Activated CD4-positive, CD25-positive, alpha-beta regulatory T cell treated with anti-CD3 and anti-CD28 coated beads, Interleukin-2, amount 50 U/mL, for 16 hours (primary cell): ENCODE results near the gene CD99L2.
"Not testable (repeated sequence)": the region's sequence is repeated elsewhere in the genome, so short reads cannot be mapped to it uniquely, and the experiment has no call there.

Experiments
- DNase-seq: peaks from one replicate; pipeline ENCODE4 v3.0.0-alpha.2; 2020; ENCODE audit warnings: low read depth, low spot score

The CD99L2 gene

DNA sequence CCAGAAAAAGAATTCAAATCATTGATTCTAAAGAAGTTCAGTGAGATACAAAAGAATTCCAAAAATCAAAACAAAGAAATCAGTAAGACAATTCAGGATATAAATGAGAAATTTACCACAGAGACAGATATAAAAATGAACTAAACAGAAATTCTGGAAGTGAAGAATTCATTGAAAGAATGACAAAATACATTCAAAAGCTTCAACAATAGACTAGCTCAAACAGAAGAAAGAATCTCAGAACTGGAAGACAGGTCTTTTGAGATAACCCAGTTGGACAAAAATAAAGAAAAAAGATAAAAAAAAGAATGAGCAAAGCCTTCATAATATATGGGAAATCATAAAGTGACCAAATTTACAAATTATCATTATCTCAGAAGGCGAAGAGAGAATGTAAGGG is 41.7 kb downstream of the CD99L2 start:
- no peak for DNase-seq

DNA sequence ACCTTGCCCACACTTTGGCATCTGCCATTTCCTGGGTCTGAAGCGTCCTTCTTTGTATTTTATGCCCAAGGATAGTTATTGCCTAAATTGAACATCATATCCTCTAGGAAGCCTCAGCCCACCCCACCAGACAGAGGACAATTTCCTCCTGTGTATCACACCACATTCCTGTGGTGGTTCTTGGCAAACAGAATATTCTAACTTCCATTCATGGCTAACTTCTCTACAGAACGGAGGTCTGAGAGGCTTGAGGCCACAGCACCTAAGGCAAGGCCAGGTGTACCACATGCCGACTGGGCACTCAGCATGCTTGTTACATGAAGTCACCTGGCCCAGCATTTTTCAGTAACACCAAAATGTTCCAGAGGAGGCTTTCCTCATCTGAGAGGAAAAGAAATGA is 42.4 kb downstream of the CD99L2 start:
- DNase-seq: no peak

DNA sequence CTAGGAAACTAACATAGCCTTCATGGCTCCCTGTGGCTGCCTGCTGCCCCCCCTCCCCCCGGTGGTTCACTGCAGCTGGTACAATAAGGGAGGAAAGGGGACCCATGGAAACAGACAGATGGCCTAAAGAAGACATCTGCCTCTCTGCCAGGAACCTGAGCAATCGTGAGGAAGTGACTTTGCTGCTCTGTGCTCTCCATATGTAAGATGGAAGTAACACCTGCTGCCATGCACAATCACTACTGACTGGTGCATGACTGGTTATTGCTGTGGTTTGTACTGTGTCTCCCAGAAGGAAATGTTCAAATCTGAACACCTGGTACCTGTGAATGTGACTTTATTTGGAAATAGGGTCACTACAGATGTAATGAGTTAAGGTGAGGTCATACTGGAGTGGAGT is 43.6 kb downstream of the CD99L2 start:
- DNase-seq: no peak

DNA sequence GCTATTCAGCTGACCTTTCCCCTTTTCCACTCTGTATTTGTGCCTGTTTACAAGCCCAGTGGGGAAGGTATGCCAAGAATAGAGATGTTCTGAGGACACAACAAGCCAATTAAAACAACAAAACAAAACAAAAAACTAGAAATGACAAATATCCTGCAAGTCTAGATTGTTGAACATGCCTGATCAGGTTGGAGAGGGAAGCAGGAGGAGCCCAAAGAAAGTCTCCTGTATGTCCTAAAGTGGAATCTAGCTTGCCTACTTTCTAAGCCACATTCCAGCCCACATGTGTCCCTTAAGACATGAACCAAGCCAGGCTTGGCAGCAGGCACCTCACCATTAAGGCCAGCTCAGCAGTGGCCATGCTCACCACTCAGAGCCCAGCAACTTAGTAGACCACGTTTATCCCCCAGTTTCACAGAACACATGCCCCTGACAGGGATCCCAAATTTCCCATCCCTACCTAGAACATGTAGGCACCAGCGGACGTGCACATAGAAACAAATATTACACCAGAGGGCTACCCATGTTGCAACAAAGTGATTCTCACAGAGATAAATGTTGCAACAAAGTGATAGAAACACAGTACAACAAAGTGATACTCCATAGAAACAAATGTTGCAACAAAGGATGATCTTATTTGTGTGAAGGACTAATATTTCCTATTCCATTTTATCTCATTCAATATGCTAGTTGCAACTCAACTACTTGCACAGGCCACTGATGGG is 48.3 kb downstream of the CD99L2 start:
- no peak for DNase-seq

DNA sequence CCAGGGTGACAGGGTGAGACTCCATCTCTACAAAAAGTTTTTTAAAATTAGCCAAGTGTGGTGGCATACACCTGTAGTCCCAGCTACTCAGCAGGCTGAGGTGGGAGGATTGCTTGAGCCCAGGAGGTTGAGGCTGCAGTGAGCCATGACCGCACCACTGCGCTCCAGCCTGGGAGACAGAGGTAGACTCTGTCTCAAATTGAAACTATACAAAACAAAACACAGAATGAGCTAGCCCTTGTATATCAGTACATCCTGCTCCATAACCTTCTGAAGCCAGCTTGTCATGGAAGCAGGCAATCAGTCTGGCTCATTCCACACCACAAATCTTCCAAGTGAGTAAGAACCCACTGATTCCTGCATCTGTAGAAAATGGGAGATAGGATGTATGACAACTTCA is 49.0 kb downstream of the CD99L2 start:
- DNase-seq: no peak

DNA sequence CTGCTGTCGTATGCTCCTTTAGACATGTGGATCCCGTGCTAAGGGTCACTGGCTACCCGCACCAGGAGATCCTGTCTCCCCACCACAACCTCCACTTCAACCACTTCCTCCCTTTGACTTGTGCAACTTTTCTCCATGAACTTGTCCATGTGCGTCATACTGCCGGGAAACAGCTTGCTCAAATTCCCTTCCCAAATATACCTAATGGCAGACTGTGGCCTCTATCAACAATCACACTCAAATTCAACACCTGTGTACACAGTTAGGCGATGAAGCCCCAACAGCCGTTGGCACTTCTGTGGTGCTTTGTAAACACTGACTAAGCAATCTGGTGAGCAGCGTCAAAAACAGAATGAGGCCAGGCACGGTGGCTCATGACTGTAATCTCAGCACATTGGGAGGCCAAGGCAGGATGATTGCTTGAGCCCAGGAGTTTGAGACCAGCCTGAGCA is 49.5 kb downstream of the CD99L2 start:
- DNase-seq: no peak

DNA sequence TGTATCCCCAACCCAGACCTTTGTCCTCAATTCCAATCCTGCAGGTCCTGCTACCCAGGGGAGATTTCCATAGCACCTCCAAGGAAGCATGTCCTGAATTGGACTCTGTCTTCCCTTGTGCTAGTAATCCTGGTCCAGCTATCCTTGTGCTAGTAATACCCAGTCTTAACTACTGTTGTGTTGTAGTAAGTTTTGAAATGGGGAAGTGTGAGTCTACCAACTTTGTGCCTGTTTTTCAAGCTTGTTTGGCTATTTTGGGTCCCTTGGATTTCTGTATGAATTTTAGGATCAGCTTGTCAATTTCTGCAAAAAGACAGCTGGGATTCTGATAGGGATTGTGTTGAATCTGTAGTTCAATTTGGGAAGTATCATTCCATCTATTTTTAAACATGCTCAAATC is 51.4 kb downstream of the CD99L2 start:
- no peak for DNase-seq

DNA sequence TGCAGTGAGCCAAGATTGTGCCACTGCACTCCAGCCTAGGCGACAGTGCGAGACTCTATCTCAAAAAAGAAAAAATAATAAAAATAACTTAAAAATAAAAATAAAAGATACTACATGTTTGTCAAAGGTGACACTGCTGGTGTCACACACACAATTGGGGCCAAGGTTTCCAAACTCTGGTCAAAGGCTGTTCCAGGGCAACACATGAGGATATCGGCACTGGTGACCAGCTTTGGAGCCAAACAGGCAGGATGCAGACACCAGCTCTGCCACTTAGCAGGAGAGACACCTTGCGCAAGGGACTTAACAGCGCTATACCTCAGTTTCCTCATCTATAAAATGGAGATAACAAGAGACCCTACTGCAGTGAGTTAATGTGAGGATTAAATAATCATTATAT is 52.3 kb downstream of the CD99L2 start:
- no peak for DNase-seq

DNA sequence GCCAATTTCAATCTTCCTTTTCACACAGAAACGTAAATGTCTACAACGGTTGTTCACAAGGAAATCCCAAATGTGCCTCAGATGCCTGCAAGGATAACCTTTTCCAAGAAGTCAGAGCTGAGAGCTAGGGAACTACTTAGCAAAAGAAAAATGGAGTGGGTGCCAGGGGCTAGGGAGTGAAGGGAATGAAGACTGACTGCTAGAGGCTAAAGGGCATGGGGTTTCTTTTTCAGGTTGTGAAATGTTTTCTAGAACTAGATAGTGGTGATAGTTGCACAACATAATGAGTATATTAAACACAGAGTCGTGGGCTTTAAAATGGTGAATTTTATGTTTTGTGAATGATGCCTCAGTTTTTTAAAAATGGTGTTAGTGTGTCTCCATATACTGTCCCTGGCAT is 53.4 kb downstream of the CD99L2 start:
- DNase-seq: no peak

DNA sequence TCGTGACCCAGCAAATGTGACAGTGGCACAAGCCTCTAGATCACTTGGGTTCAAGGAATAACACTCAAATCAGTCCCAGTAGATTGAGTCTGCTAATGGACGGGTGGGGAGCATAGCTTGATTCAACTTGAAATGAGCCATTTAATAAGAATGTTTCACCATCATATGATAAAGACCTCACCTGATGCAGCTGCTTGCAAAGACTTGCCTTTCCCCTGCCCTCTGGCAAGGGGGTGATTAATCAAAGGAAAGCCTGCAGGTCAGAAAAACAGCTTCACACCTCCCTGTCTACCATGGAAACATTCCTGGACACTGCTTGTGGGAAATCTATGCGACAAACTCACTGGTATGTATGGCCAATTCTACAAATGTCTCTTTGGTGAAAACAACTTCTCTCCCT is 54.5 kb downstream of the CD99L2 start:
- no peak for DNase-seq

DNA sequence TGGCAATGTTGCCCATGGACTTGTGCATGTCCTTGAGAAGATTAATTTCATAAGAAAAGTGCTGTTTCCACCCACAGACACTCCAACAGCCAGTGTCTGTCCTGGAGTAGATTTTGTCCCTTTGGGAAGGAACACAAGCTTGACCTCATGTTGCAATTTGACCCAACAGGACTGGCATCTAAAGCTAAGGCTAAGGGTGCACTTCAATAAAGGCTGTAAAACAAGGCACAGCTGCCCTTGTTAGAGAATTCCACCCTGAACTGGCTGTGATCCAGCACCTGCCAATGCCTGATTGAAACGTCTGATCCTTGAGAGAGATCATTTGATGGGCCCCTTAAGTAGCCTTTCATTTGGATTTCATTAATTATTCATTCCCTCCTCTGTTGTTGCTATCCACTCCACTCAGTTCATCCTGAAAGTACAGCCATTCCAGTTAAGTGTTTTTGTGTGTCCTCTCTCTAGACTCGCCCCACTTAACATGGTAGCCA is 56.2 kb downstream of the CD99L2 start:
- no peak for DNase-seq

DNA sequence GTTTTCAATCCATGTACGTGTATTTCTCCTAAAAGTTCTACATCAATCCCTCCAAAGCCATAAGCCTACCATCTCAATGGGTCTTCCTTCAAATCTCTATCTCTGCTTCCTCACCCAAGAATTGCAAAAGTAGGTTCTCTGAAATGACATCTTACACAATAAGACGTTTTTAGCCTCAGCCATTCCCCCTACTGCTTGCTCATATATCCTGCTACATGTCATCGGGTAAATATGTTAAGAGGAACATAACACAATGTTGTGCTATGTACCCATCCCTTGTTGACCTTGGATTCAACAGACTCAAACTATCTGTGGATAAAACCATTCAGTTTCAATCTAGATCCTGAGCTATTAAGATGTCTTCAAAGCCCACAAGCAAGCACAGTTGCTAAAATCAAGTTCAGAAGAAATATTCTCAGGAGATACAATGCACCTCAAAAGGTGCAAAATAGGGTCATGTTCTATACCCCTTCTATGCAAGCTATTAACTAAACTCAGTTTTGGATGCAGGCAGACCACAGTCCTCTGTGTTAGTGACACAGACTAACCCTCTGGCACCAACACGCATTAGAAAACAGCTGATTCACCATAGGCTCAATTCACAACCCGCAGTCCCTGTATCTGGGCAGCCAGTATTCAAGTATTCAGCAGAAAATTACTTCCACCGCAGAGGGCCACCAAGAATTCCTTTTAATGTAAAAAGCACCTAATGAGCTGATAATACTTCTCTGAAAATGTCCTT is 56.8 kb downstream of the CD99L2 start:
- DNase-seq: no peak

DNA sequence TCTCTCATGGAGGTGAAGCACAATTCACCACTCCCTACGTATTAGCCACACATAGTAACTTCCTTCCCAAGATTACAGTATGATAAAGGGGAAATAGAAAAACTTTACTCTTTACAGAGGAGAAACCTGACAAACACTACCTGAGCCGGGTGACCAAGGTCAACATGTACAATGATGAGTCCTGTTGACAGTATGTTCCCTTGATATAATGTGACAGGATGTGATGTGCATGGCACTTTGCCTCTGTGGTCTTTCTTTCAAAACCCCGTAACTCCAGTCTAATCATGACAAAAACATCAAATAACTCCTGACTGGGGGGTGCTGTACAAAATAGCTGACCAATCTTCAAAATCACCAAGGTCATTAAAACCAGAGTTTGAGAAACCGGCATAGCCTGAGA is 60.6 kb downstream of the CD99L2 start:
- DNase-seq: no peak

DNA sequence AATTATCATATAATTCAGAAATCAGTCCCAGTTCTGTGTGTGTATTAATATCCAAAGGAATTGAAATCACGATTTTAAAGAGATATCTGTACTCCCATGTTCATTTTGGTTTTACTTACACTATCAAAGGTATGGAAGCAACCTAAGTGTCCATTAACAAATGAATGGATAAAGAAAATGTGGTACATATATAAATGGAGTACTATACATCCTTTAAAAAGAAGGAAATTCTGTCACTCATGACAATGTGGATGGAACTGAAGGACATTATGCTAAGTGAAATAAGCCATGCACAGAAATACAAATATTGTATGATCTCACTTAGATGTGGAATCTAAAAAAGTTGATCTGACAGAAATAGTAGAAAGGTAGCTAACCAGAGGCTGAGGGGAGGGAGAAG is 63.8 kb downstream of the CD99L2 start:
- no peak for DNase-seq

DNA sequence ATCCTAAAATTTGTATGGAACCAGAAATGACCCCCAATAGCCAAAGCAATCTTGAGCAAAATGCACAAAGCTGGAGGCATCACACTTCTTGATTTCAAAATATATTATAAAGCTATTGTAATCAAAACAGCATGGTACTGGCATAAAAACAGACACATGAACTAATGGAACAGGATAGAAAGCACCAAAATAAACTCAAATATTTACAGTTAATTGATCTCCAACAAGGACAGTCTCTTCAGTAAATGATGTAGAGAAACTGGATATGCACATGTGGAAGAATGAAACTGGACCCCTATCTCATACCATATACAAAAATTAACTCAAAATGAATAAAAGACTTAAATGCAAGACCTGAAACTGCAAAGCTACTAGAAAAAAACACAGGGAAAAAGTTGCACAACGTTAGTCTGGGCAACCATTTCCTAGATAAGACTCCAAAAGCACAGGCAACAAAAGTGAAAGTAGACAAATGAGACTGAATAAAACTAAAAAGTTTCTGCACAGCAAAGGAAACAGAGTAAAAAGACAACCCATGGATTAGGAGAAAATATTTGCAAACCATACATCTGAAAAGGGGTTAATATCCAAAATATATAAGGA is 64.9 kb downstream of the CD99L2 start:
- no peak for DNase-seq

DNA sequence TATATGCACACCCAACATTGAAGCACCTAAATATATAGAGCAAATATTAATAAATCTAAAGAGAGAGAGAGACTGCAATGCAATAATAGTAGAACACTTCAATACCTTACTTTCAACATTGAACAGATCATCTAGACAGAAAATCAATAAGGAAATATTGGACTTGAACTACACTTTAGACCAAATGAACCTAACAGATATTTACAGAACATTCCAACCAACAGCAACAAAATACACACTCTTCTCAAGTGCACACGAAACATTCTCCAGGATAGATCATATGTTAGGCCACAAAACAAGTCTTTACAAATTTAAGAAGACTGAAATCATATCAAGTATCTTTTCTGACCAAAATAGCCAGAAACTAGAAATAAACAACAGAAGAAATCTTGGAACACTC is 66.6 kb downstream of the CD99L2 start:
- DNase-seq: no peak

DNA sequence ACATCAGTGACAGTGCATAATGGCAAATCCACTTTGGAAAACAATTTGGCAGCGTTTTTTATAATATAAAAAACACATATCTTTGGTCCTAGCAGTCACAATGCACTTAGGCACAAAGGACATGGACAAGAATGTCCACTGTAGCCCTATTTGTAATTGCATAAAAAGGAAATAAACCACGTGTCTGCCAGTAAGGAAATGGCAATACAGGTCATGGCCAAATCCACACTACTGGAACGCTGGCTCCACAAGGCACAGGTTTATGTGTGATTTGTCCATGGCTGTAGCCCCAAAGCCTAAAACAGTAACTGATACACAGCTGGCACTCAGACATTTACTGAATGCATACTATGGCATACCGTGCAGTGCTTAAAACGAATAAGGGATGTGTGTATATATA is 69.7 kb downstream of the CD99L2 start:
- no peak for DNase-seq

DNA sequence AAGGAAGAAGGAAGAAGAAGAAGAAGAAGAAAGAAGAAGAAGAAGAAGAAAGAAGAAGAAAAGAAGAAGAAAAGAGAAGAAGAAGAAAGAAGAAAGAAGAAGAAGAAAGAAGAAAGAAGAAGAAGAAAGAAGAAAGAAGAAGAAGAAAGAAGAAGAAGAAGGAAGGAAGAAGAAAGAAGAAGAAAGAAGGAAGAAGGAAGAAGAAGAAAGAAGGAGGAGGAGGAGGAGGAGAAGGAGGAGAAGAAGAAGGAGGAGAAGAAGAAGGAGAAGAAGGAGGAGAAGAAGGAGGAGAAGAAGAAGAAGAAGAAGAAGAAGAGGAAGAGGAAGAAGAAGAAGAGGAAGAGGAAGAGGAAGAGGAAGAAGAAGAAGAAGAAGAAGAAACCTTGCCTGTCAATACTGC is 74.1 kb downstream of the CD99L2 start:
- not testable (repeated sequence) for DNase-seq

DNA sequence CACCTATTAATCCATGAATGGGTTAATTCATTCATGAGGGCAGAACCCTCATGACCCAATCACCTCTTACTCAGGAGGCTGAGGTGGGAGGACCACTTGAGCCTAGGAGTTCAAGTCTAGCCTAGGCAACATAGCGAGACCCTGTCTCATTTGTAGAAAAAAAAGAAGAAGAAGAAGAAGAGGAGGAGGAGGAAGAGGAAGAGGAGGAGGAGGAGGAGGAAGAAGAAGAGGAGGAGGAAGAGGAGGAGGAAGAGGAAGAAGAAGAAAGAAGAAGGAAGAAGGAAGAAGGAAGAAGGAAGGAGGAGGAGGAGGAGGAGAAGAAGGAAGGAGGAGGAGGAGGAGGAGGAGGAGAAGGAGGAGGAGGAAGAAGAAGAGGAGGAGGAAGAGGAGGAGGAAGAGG is 74.6 kb downstream of the CD99L2 start:
- DNase-seq: not testable (repeated sequence)

DNA sequence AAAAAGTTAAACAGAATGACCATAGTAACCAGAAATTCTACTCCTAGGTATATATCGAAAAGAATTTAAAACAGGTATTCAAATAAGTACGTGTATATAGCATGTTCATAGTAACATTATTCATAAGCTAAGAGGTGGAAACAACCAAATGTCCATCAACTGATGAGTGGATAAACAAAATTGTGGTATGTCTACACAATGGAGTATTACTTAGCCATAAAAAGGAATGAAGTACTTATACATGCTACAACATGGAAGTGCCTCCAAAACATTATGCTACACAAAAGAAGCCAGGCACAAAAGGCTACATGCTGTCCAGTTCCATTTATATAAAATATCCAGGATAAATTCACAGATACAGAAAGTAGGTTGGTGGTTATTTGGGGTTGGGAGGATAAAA is 76.5 kb downstream of the CD99L2 start:
- no peak for DNase-seq

DNA sequence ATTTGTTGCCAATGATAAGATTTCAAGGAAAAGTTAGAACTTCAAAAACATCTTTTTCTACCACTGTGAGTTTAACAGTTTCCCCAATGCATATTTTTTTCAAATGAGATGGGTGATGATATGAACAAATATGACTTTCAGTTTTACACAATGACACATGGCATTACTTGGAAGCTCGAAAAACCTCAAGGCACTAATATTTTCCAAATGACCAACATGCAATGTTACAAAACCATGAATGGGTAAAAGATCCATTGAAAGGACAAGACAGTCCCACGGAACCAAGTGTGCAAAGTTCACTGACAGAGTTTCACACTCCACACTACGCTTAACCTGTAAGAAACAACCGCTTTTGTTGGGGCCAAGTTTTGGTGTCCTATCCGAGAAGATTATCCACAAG is 84.5 kb downstream of the CD99L2 start:
- no peak for DNase-seq

DNA sequence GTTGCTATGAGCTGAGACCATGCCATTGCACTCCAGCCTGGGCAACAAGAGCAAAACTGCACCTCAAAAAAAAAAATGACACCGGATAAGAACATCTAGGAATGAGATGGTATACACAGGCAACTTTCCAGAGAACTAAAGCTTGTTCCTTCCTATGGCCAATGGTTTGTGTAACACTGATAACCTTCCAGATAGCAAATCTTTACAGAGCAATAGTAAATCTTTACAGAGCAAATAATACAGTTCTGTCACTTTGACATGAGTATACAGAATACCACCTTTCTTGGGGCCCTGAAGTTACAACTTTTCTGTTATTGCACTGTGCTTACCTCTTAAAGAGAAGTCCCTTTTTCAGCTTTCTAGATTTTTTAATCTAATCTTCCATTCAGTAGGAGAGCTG is 91.6 kb downstream of the CD99L2 start:
- no peak for DNase-seq

DNA sequence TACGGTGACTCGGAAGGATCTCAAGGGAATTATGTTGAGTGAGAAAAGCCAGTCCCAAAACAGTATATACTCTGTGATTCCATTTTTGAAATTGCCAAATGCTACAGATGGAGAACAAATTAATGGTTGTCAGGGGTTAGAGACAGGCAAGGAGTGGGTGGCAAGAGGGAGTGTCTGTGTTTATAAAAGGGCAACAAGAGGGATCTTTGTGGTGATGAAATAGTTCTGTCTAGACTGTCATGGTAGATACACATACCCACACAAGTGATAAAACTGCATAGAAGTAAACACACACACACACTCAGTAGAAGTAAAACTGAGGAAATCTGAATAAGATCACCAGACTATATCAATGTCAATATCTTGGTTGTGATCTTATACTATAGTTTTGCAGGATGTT is 92.7 kb downstream of the CD99L2 start:
- no peak for DNase-seq
